Prostate gland (tissue), 2 donors: ENCODE measurements around the gene WDR86. TPM values are rescaled to one million over a fixed set of nuclear protein-coding genes. Genes with fewer than 3 reads are reported as not detected.

ENCODE experiments used
- DNase-seq: peaks from one replicate; pipeline ENCODE4 v3.0.0-alpha.2; 2019; ENCODE audit warnings: low spot score
- H3K27ac ChIP-seq, 2 donors: fragments of 200-600 bp; sonication (generic); 2 replicates each; pipeline ENCODE4 v1.5.1; 2017 to 2019
- H3K27me3 ChIP-seq: fragments of 200-600 bp; sonication (generic); replicated peaks from 2 replicates; pipeline ENCODE4 v1.5.1; 2019; ENCODE audit not compliant: insufficient read depth
- H3K36me3 ChIP-seq, 2 donors: fragments of 200-600 bp; sonication (generic); 1 replicate in 1 of 2; 2 replicates in 1 of 2; pipeline versions ENCODE4 v1.5.1 to v1.8.1; 2017 to 2019
- H3K4me1 ChIP-seq: fragments of 200-600 bp; sonication (generic); replicated peaks from 2 replicates; pipeline ENCODE4 v1.5.1; 2019
- H3K4me3 ChIP-seq, 2 donors: fragments of 200-600 bp; sonication (generic); 2 replicates each; pipeline ENCODE4 v1.5.1; 2017 to 2019
- H3K9me3 ChIP-seq: fragments of 200-600 bp; sonication (generic); 2 replicates; pipeline ENCODE4 v1.5.1; 2017
- CTCF ChIP-seq, 4 experiments: fragments of 200-600 bp in 2 of 4; fragments of 450-650 bp in 2 of 4; sonication (generic) in 2 of 4; IDR thresholded peaks; 1 replicate in 3 of 4; 2 replicates in 1 of 4; pipeline ENCODE4 v1.5.1; 2016 to 2019; ENCODE audit warnings: antibody characterized with exemption in 4 of 4, mild to moderate bottlenecking in 2 of 4, moderate library complexity in 2 of 4
- POLR2A ChIP-seq: fragments of 450-650 bp; IDR thresholded peaks from one replicate; pipeline ENCODE4 v1.6.1; 2016; ENCODE audit warnings: antibody characterized with exemption, mild to moderate bottlenecking
- POLR2AphosphoS5 ChIP-seq: sonication (generic); formaldehyde crosslinking; IDR thresholded peaks from one replicate; pipeline ENCODE4 v1.6.1; 2017; ENCODE audit warnings: antibody characterized with exemption
- WGBS: methylation state at CpG from one replicate; pipeline ENCODE4 v1.1.5; 2018; 5-methylcytosine and 5-hydroxymethylcytosine counted together
- intact Hi-C: fragments of 100-400 bp; cut with DNase I; formaldehyde crosslinking; loops from one replicate; pipeline ENCODE4 v1.14.2; 2022
- total RNA-seq, 2 donors: library from RNA; depleted of rRNA; stranded (reverse); fragments of >200 nt; gene quantifications; one replicate each; pipeline ENCODE4 v1.1.0, GENCODE V29; 2016

WDR86 gene
- total RNA-seq, 2 donors from 2014 or later, result 3.6 to 12.8 TPM

DNA sequence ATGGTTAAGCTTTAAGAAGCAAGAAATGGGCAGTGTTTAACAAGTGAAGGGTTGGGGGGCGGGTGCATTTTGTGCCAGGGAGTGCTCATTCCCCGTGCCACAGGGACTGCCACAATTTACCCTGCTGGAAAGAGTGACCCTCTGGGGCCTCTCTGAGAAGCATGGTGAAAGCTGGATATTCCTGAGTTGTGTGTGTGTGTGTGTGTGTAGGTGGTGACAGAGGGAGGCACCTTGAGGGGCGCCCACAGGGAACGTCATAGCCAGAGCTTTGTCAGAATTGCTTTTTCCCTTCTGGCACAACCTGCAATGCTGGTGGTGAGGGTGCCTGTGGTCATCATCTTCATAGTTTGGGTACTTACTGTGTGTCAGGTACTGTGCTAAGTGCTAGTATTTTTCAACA, 2.5 kb upstream of the WDR86 start:
- H3K4me3 ChIP-seq, result no peak overlapping the region
- H3K27ac ChIP-seq, result no peak overlapping the region
- intact Hi-C loops, result no loop called here
- DNase-seq, result no peak
- TF ChIP-seq POLR2A (no peak), POLR2AphosphoS5 (no peak), CTCF (IDR thresholded peaks at IDR 0.05) (no peak)
- H3K27me3 ChIP-seq, result peaks cover 13% of the 10 kb centered on the region
- no peaks in the 10 kb centered on the region for H3K36me3 ChIP-seq
- WGBS, result 76% methylated on average over 4 of the region's 4 CpGs
- H3K4me1 ChIP-seq, result peaks cover 8% of the 10 kb centered on the region
- H3K9me3 ChIP-seq, result no peaks in the 10 kb centered on the region

GRCh38 chr7:151411551-151411950, 1.7 kb upstream of the WDR86 start:
- intact Hi-C loops, result no loop called here
- Histone ChIP-seq H3K9me3 (no peaks in the 10 kb centered on the region), H3K4me3 (no peak overlapping the region), H3K27ac (no peak overlapping the region), H3K36me3 (no peaks in the 10 kb centered on the region), H3K4me1 (peaks cover 8% of the 10 kb centered on the region), H3K27me3 (peaks cover 13% of the 10 kb centered on the region)
- TF ChIP-seq POLR2A (no peak), CTCF (IDR thresholded peaks at IDR 0.05) (no peak), POLR2AphosphoS5 (no peak)
- 76% methylated on average over 6 of the region's 6 CpGs for WGBS
- DNase-seq, result no peak

GRCh38 chr7:151410405-151411390, 860 bp upstream of the WDR86 start:
- Histone ChIP-seq H3K27ac (peak overlapping the region in 1 of 2 donors; percentile 36), H3K27me3 (peaks cover 13% of the 10 kb centered on the region), H3K36me3 (no peaks in the 10 kb centered on the region), H3K9me3 (no peaks in the 10 kb centered on the region), H3K4me1 (peaks cover 8% of the 10 kb centered on the region), H3K4me3 (peak overlapping the region; percentile 29 to 40)
- no peak for DNase-seq
- intact Hi-C loops, result no loop called here
- 31% methylated on average over 42 of the region's 55 CpGs for WGBS
- no peak for TF ChIP-seq POLR2A
- TF ChIP-seq CTCF (IDR thresholded peaks at IDR 0.05), result no peak
- TF ChIP-seq POLR2AphosphoS5, result peak; percentile 7

- Histone ChIP-seq H3K27me3 (peaks cover 13% of the 10 kb centered on the region), H3K27ac (peak overlapping the region in 1 of 2 donors; percentile 36), H3K4me3 (peak overlapping the region; percentile 29 to 40), H3K36me3 (no peaks in the 10 kb centered on the region), H3K4me1 (peaks cover 8% of the 10 kb centered on the region), H3K9me3 (no peaks in the 10 kb centered on the region)
- no peak for TF ChIP-seq POLR2A
- TF ChIP-seq CTCF (IDR thresholded peaks at IDR 0.05), result no peak
- TF ChIP-seq POLR2AphosphoS5, result no peak
- 16% methylated on average over 59 of the region's 61 CpGs for WGBS
- DNase-seq, result no peak
- intact Hi-C loops, result no loop called here
Observed at GRCh38 chr7:151408839-151409666, 785 bp downstream of the WDR86 start.
